ENCODE measurements around the gene SMPD4. TPM values are rescaled to one million over a fixed set of nuclear protein-coding genes. Genes with fewer than 3 reads are reported as not detected.
"Not testable (repeated sequence)": the region's sequence is repeated elsewhere in the genome, so short reads cannot be mapped to it uniquely, and the experiment has no call there.

Gene SMPD4
- total RNA-seq, 2 experiments from 2014 or later: 56.5 to 58.2 TPM

- POLR2A ChIA-PET: no interaction called here
- Mint-ChIP-seq H3K4me1 (peaks cover 23% of the 10 kb centered on the region), H3K9me3 (no peaks in the 10 kb centered on the region), H3K4me3 (no peak overlapping the region), H3K27me3 (no peaks in the 10 kb centered on the region), H3K36me3 (ENCODE audit: low read depth) (peaks cover 19% of the 10 kb centered on the region), H3K27ac (peak overlapping the region; percentile 38)
- CTCF ChIA-PET: interaction anchor here (0.6 kb wide), 1 partner anchor 17 kb away, joined by 4 read pairs; no protein-coding TSS in a partner anchor
- DNase-seq: no peak
Observed at GRCh38 chr2:130160131-130160530, 21.3 kb downstream of the SMPD4 start.

GRCh38 chr2:130159376-130159775 is 22.0 kb downstream of the SMPD4 start:
- peaks cover 14% of the 10 kb centered on the region for H3K36me3 Mint-ChIP-seq (ENCODE audit: low read depth)
- DNase-seq, POLR2A ChIA-PET, H3K9me3 Mint-ChIP-seq, H3K27ac Mint-ChIP-seq, H3K4me3 Mint-ChIP-seq, H3K27me3 Mint-ChIP-seq: not testable (repeated sequence)
- CTCF ChIA-PET: interaction anchor here (0.6 kb wide), 1 partner anchor 18 kb away, joined by 4 read pairs; no protein-coding TSS in a partner anchor
- peaks cover 23% of the 10 kb centered on the region for H3K4me1 Mint-ChIP-seq

GRCh38 chr2:130158631-130159030 is 22.8 kb downstream of the SMPD4 start:
- Mint-ChIP-seq H3K27me3 (no peaks in the 10 kb centered on the region), H3K9me3 (no peaks in the 10 kb centered on the region), H3K4me1 (peaks cover 23% of the 10 kb centered on the region), H3K4me3 (no peak overlapping the region), H3K36me3 (ENCODE audit: low read depth) (peaks cover 13% of the 10 kb centered on the region), H3K27ac (peak overlapping the region; percentile 75)
- DNase-seq: no peak
- CTCF ChIA-PET: no interaction called here
- POLR2A ChIA-PET: interaction anchor here (0.6 kb wide), 1 partner anchor 11 kb away, joined by 4 read pairs; no protein-coding TSS in a partner anchor

GRCh38 chr2:130157825-130158514 is 23.4 kb downstream of the SMPD4 start:
- CTCF ChIA-PET, H3K4me3 Mint-ChIP-seq, H3K9me3 Mint-ChIP-seq, H3K27me3 Mint-ChIP-seq: not testable (repeated sequence)
- H3K36me3 Mint-ChIP-seq (ENCODE audit: low read depth): peaks cover 12% of the 10 kb centered on the region
- H3K27ac Mint-ChIP-seq: peak overlapping the region; percentile 75
- peaks cover 23% of the 10 kb centered on the region for H3K4me1 Mint-ChIP-seq
- POLR2A ChIA-PET: interaction anchor here (0.6 kb wide), 1 partner anchor 10 kb away, joined by 4 read pairs; no protein-coding TSS in a partner anchor
- DNase-seq: peak; percentile 44

- peak overlapping the region; percentile 75 for H3K27ac Mint-ChIP-seq
- H3K27me3 Mint-ChIP-seq; CTCF ChIA-PET; H3K9me3 Mint-ChIP-seq; DNase-seq; H3K36me3 Mint-ChIP-seq (ENCODE audit: low read depth); POLR2A ChIA-PET; H3K4me3 Mint-ChIP-seq: not testable (repeated sequence)
- H3K4me1 Mint-ChIP-seq: peaks cover 23% of the 10 kb centered on the region
Observed at GRCh38 chr2:130157354-130157753, 24.0 kb downstream of the SMPD4 start.

GRCh38 chr2:130156624-130157004 is 24.8 kb downstream of the SMPD4 start:
- Mint-ChIP-seq H3K27ac (no peak overlapping the region), H3K27me3 (no peaks in the 10 kb centered on the region), H3K9me3 (no peaks in the 10 kb centered on the region), H3K4me1 (peaks cover 23% of the 10 kb centered on the region), H3K36me3 (ENCODE audit: low read depth) (peaks cover 6% of the 10 kb centered on the region), H3K4me3 (no peak overlapping the region)
- DNase-seq: no peak
- POLR2A ChIA-PET: no interaction called here
- CTCF ChIA-PET: interaction anchor here (1.4 to 1.9 kb wide), 2 partner anchors 25 to 176 kb away, joined by 5 to 12 read pairs; partner anchors contain the start of gene SMPD4

GRCh38 chr2:130155956-130156623 is 25.3 kb downstream of the SMPD4 start:
- ChIA-PET CTCF (interaction anchor here (1.4 to 1.9 kb wide), 2 partner anchors 25 to 177 kb away, joined by 5 to 12 read pairs; partner anchors contain the start of gene SMPD4), POLR2A (interaction anchor here (0.6 to 1.4 kb wide), 2 partner anchors 25 to 178 kb away, joined by 3 to 4 read pairs; partner anchors contain the start of gene SMPD4)
- not testable (repeated sequence) for H3K36me3 Mint-ChIP-seq (ENCODE audit: low read depth); H3K4me3 Mint-ChIP-seq; H3K27me3 Mint-ChIP-seq; H3K27ac Mint-ChIP-seq; DNase-seq; H3K9me3 Mint-ChIP-seq
- H3K4me1 Mint-ChIP-seq: peaks cover 23% of the 10 kb centered on the region

- Mint-ChIP-seq H3K4me3 (no peak overlapping the region), H3K36me3 (ENCODE audit: low read depth) (peaks cover 11% of the 10 kb centered on the region), H3K9me3 (no peaks in the 10 kb centered on the region), H3K4me1 (peaks cover 21% of the 10 kb centered on the region), H3K27me3 (no peaks in the 10 kb centered on the region), H3K27ac (no peak overlapping the region)
- ChIA-PET CTCF (interaction anchor here (1.4 to 1.9 kb wide), 2 partner anchors 26 to 178 kb away, joined by 5 to 12 read pairs; partner anchors contain the start of gene SMPD4), POLR2A (interaction anchor here (0.6 to 1.4 kb wide), 2 partner anchors 26 to 179 kb away, joined by 3 to 4 read pairs; partner anchors contain the start of gene SMPD4)
- DNase-seq: no peak
Observed at GRCh38 chr2:130154773-130155765, 26.3 kb downstream of the SMPD4 start.

GRCh38 chr2:130154423-130154770 is 27.0 kb downstream of the SMPD4 start:
- peaks cover 12% of the 10 kb centered on the region for H3K36me3 Mint-ChIP-seq (ENCODE audit: low read depth)
- peaks cover 18% of the 10 kb centered on the region for H3K4me1 Mint-ChIP-seq
- H3K9me3 Mint-ChIP-seq, CTCF ChIA-PET, H3K4me3 Mint-ChIP-seq, H3K27ac Mint-ChIP-seq, H3K27me3 Mint-ChIP-seq, DNase-seq: not testable (repeated sequence)
- POLR2A ChIA-PET: interaction anchor here (0.7 kb wide), 1 partner anchor 27 kb away, joined by 3 read pairs; the partner anchor contains the start of gene SMPD4

GRCh38 chr2:130153721-130154422 is 27.5 kb downstream of the SMPD4 start:
- H3K9me3 Mint-ChIP-seq, H3K4me3 Mint-ChIP-seq, CTCF ChIA-PET, H3K27ac Mint-ChIP-seq, DNase-seq, H3K27me3 Mint-ChIP-seq: not testable (repeated sequence)
- Mint-ChIP-seq H3K36me3 (ENCODE audit: low read depth) (peaks cover 12% of the 10 kb centered on the region), H3K4me1 (peaks cover 17% of the 10 kb centered on the region)
- POLR2A ChIA-PET: interaction anchor here (0.7 kb wide), 1 partner anchor 28 kb away, joined by 3 read pairs; the partner anchor contains the start of gene SMPD4

- DNase-seq: no peak
- Mint-ChIP-seq H3K36me3 (ENCODE audit: low read depth) (peaks cover 12% of the 10 kb centered on the region), H3K27ac (no peak overlapping the region), H3K27me3 (no peaks in the 10 kb centered on the region), H3K9me3 (no peaks in the 10 kb centered on the region), H3K4me3 (no peak overlapping the region), H3K4me1 (peaks cover 13% of the 10 kb centered on the region)
- ChIA-PET CTCF (no interaction called here), POLR2A (interaction anchor here (0.8 kb wide), 1 partner anchor 28 kb away, joined by 3 read pairs; the partner anchor contains the start of gene SMPD4)
Observed at GRCh38 chr2:130152816-130153595, 28.4 kb downstream of the SMPD4 start.

Measured in activated CD4-positive, alpha-beta memory T cell treated with anti-CD3 and anti-CD28 coated beads, Interleukin-2, amount 10 ng/mL, durations not matched to agents 7 days and 5 days (primary cell).